Smooth muscle cell (in vitro differentiated cells): Measurements from ENCODE around the gene EFEMP2. TPM values are rescaled to one million over a fixed set of nuclear protein-coding genes. Genes with fewer than 3 reads are reported as not detected.

Experiments
- DNase-seq: peaks from one replicate; lab custom pipeline; 2025; ENCODE audit not compliant: unreplicated experiment; lab: John Stamatoyannopoulos, UW
- H2AFZ ChIP-seq: fragments of 200-600 bp; sonication (generic); 2 replicates; pipeline ENCODE4 v1.6.0; 2016; ENCODE audit warnings: antibody characterized with exemption, low read depth, mild to moderate bottlenecking
- H3F3A ChIP-seq: fragments of 200-600 bp; sonication (generic); 2 replicates; pipeline ENCODE4 v1.6.0; 2017; ENCODE audit warnings: antibody characterized with exemption, low read depth
- H3K27ac ChIP-seq: fragments of 200-600 bp; sonication (generic); 2 replicates; pipeline ENCODE4 v1.5.1; 2016; ENCODE audit warnings: low read depth, mild to moderate bottlenecking
- H3K27me3 ChIP-seq: fragments of 200-600 bp; sonication (generic); 2 replicates; pipeline ENCODE4 v1.6.1; 2016; ENCODE audit warnings: low read depth, mild to moderate bottlenecking
- H3K36me3 ChIP-seq: fragments of 200-600 bp; sonication (generic); 2 replicates; pipeline ENCODE4 v1.5.1; 2016; ENCODE audit warnings: low read depth
- H3K4me1 ChIP-seq: fragments of 200-600 bp; sonication (generic); 2 replicates; pipeline ENCODE4 v1.5.1; 2016; ENCODE audit warnings: low read depth
- H3K4me2 ChIP-seq: fragments of 200-600 bp; sonication (generic); 2 replicates; pipeline ENCODE4 v1.6.0; 2016; ENCODE audit warnings: mild to moderate bottlenecking
- H3K4me3 ChIP-seq: fragments of 200-600 bp; sonication (generic); 2 replicates; pipeline ENCODE4 v1.5.1; 2016; ENCODE audit warnings: mild to moderate bottlenecking
- H3K79me2 ChIP-seq: fragments of 200-600 bp; sonication (generic); 2 replicates; pipeline ENCODE4 v1.6.0; 2016; ENCODE audit warnings: low read depth, mild to moderate bottlenecking
- H3K9ac ChIP-seq: fragments of 200-600 bp; sonication (generic); 2 replicates; pipeline ENCODE4 v1.6.0; 2016; ENCODE audit warnings: low read depth
- H3K9me3 ChIP-seq: fragments of 200-600 bp; sonication (generic); replicated peaks from 2 replicates; pipeline ENCODE4 v1.5.1; 2016; ENCODE audit warnings: low read depth
- H4K20me1 ChIP-seq: fragments of 200-600 bp; sonication (generic); 2 replicates; pipeline ENCODE4 v1.6.0; 2016; ENCODE audit warnings: low read depth
- CTCF ChIP-seq: fragments of 200-600 bp; sonication (generic); IDR thresholded peaks from 2 replicates; pipeline ENCODE4 v1.5.1; 2017; ENCODE audit warnings: borderline replicate concordance, mild to moderate bottlenecking, antibody characterized with exemption; ENCODE audit not compliant: insufficient read depth, poor library complexity, severe bottlenecking
- WGBS: methylation state at CpG from one replicate; pipeline ENCODE4 v1.1.7; 2016; ENCODE audit warnings: low lambda C conversion rate; 5-methylcytosine and 5-hydroxymethylcytosine counted together
- polyA plus RNA-seq: library from polyadenylated mRNA; unstranded; fragments of >200 nt; fragmentation: Nextera tagmentation; extraction: Ambion mirVana; gene quantifications from 2 replicates; pipeline ENCODE4 v1.2.1, GENCODE V29; 2016
- total RNA-seq: library from RNA; depleted of rRNA; stranded (reverse); fragments of >200 nt; gene quantifications from 2 replicates; pipeline ENCODE4 v1.2.3, GENCODE V29; 2014

The EFEMP2 gene
- total and polyA plus RNA-seq, 2 experiments from 2014 or later: 99.7 to 362 TPM

- no peaks in the 10 kb centered on the region for H3K27me3 ChIP-seq
- TF ChIP-seq CTCF: no peak
- H3K36me3 ChIP-seq: no peaks in the 10 kb centered on the region
- DNase-seq: no peak
- peak overlapping the region; percentile 88 for H3K4me2 ChIP-seq
- H4K20me1 ChIP-seq: peaks cover 42% of the 10 kb centered on the region
- H3F3A ChIP-seq: peaks cover 46% of the 10 kb centered on the region
- no peak overlapping the region for H3K9ac ChIP-seq
- no peaks in the 10 kb centered on the region for H3K9me3 ChIP-seq
- no peak overlapping the region for H3K4me3 ChIP-seq
- 79% methylated on average over 5 of the region's 5 CpGs for WGBS
- no peak overlapping the region for H2AFZ ChIP-seq
- H3K4me1 ChIP-seq: peaks cover 8% of the 10 kb centered on the region
- no peak overlapping the region for H3K27ac ChIP-seq
- H3K79me2 ChIP-seq: peaks cover 32% of the 10 kb centered on the region
Observed at GRCh38 chr11:65862191-65862735, 10.3 kb downstream of the EFEMP2 start.

GRCh38 chr11:65861533-65862183 lies 10.9 kb downstream of the EFEMP2 start:
- Histone ChIP-seq H3K9ac (peak overlapping the region; percentile 73), H3F3A (peaks cover 46% of the 10 kb centered on the region), H3K27me3 (no peaks in the 10 kb centered on the region), H3K36me3 (no peaks in the 10 kb centered on the region), H4K20me1 (peaks cover 42% of the 10 kb centered on the region), H3K4me2 (peak overlapping the region; percentile 88), H3K79me2 (peaks cover 38% of the 10 kb centered on the region), H3K27ac (peak overlapping the region; percentile 83), H3K9me3 (no peaks in the 10 kb centered on the region), H2AFZ (no peak overlapping the region), H3K4me1 (peaks cover 8% of the 10 kb centered on the region), H3K4me3 (peak overlapping the region; percentile 96)
- DNase-seq: no peak
- WGBS: 91% methylated on average over 13 of the region's 13 CpGs
- TF ChIP-seq CTCF: no peak

DNA sequence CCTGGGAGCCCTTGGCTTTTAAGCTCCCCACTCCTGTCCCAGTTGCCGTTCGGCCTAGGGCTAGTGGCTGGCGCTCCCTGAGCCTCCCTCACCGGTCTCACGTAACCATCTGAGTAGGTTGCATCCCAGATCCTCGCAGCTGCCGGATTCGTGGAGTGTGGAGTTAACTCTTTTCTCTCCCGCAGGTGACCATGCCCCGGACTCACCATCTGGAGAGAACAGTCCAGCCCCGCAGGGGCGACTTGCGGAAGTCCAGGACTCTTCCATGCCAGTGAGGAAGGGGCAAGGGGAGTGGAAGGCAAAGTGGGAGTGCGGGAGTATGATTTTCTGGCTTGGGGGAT lies 11.5 kb downstream of the EFEMP2 start:
- peak overlapping the region; percentile 96 for H3K4me3 ChIP-seq
- peaks cover 44% of the 10 kb centered on the region for H3K79me2 ChIP-seq
- no peak for TF ChIP-seq CTCF
- WGBS: 7% methylated on average over 13 of the region's 14 CpGs
- H3K27ac ChIP-seq: peak overlapping the region; percentile 83
- no peak for DNase-seq
- no peaks in the 10 kb centered on the region for H3K9me3 ChIP-seq
- no peak overlapping the region for H2AFZ ChIP-seq
- peaks cover 42% of the 10 kb centered on the region for H4K20me1 ChIP-seq
- no peaks in the 10 kb centered on the region for H3K36me3 ChIP-seq
- peak overlapping the region; percentile 88 for H3K4me2 ChIP-seq
- H3K4me1 ChIP-seq: peaks cover 11% of the 10 kb centered on the region
- peak overlapping the region; percentile 73 for H3K9ac ChIP-seq
- no peaks in the 10 kb centered on the region for H3K27me3 ChIP-seq
- peaks cover 40% of the 10 kb centered on the region for H3F3A ChIP-seq
